NCI-H146 (cell line): ENCODE results near the gene RFLNA.

Source experiments
- DNase-seq: peaks from one replicate; lab custom pipeline; 2025; lab: John Stamatoyannopoulos, UW

Gene RFLNA

DNA sequence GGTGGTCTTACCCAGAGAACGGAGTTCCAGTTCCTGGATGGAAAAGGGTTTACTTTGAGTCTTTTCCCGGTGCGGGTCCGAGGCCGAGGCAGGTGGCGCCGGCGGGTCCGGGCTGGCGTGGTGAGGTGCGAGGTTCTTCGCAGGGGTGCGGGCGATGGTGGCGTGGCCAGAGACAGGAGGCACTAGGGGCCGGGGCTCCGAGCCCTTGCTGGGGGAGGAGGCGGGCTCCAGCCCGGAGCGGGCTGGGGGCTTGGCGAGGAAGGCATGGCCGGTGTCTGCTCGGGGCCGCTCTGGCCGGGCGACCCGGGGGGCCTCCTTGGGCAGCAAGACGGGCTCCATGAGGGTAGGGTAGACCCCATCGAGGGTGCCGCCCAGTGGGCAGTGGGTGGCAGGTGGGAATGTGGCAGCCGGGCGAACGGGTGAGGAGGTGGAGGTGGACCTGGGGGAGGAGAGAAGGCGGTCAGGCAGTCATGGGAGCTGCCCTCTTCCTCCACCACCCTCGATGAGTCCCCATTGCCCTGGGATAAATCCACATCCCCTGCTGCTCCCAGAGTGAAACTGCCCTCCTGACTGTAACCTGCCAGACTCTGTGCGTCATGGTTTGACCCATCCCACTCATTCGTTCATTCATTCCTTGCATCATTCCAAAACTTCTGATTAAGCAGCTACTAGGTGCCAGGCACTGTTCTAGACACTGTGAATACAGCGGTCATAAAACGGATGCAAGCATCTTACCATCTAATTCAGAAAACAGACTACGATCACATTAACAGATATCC is 42.0 kb downstream of the RFLNA start:
- DNase-seq, result no peak

DNA sequence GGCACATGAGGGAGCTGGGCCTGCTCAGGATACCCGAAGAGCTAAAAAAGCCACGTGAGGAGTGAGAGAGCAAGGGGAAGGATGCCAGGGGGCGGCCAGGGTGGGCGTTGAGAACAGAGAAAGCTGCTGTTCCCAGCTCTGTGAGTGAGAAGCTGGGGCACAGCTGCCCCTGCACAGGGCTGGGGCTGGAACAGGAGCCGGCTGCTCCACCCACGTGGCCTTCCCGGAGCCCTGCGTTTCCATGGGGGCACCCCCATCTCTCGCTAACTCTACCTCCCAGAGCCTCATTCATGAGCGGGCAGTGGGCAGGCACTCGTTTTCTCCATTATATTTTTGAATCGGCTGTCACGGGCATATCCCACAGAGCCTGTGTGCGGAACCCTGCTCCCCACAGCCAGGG is 42.7 kb downstream of the RFLNA start:
- no peak for DNase-seq

DNA sequence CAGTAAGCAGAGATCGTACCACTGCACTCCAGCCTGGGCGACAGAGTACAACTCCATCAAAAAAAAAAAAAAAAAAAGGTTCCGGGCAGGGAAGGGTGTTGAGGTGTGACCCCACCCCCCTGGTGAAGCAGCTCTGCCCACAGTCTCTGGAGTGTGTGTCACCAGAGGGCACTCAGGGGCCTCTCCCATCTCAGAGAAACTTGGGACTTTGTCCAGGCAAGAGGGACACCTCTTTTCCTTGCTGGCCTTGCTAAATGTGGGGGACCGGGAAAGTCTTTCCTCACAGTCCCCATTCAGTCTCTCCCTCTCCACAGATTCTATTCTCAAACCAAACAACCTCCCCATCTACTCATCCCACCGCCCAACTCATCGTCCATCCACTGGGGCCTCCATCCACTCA is 43.6 kb downstream of the RFLNA start:
- DNase-seq, result no peak

DNA sequence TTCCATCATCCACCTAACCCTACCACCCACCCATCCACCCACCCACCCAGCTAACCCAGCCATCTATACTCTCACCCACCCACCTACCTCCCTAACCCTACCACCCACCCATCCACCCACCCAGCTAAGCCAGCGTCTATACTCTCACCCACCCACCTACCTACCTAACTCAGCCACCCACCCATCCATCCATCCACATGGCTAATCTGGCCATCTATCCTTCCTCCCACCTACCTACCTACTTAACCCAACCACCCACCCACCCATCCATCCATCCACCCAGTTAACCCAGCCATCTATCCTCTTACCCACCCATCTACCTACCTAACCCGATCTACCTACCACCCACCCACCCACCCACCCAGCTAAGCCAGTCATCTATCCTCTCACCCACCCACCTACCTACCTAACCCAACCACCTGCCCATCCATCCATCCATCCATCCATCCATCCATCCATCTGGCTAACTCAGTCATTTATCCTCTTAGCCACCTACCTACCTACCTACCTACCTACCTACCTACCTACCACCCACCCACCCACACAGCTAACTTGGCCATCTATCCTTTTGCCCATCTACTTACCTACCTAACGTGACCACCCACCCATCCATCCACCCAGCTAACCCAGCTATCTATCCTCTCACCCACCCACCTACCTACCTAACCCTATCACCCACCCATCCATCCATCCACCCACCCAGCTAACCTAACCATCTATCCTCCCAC is 44.1 kb downstream of the RFLNA start:
- DNase-seq, result no peak

DNA sequence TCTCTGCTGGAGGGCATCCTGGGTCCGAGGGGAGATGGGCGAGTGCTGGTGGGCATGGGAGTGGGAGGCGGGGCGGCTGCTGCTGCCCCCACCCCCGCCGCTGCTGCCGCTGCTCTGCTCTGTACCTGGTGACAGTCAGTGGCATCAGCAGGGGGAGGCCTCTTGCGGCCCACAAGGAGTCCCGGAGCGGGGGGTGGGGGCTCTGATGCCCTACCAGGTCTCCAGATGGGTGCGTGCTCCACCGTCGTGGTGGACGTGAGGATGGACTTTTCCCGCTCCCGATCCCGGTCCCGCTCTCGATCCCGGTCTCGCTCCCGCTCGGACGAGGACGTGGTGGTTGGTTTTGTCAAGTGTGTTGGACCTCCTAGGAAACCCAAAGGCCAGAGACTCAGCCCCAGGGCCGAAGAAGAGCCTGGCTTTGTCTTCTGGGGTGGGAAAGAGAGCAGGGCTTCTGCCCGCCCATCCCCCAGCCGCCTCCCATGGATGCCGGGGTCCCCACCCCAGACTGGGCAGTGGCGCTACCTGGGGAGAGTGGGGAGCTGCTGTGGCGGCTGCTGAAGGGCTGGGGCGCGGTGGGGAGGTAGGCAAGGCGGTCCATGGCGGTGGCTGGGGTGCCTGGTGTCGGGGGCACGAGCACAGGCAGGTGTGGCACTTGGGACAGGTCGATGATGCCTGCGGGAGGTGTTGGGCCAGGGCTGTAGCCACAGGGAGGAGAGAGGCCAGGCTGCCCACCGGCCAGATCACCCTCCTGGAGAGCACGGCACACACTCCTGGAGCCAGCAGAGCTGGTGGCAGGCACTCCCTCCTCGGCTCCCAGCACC is 45.4 kb downstream of the RFLNA start:
- no peak for DNase-seq

DNA sequence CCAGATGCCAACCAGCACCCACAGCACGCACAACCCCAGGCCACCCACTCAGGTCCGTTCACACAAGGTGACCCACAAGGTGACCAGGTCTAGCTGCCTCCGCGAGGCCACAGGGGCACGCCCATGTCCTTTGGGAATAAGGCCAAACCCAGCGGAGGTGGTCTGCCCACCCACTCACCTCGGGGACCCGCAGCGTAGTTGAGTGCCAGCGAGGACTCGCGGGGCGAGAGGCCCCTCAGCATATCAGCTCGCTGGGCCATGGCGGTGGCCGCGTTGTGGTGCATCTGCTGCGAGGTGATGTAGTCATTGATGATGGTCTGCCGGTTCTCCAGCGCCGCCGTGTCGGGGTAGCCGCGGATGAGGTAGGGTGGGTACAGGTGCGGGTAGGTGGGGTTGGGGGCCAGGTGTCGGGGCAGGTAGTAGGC is 46.8 kb downstream of the RFLNA start:
- DNase-seq, result no peak

DNA sequence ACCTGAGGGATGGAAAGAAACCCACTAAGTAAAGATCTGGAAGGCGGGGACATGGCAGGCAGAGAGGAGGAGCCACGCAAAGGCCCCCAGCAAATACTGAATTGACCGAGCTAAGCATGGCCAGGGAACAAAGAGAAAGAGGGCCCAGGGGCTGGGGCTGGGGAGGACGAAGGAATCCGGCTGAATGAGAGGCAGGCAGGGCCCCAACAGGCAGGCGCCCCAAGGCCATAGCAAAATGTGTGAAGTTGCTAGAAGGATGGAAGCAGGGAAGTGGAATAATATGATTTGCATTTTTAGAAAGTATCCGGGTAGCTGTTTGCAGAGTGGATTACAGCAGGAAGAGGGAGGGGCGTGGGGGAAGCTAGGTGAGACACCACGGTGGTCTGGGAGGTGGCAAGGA is 49.1 kb downstream of the RFLNA start:
- DNase-seq, result no peak

DNA sequence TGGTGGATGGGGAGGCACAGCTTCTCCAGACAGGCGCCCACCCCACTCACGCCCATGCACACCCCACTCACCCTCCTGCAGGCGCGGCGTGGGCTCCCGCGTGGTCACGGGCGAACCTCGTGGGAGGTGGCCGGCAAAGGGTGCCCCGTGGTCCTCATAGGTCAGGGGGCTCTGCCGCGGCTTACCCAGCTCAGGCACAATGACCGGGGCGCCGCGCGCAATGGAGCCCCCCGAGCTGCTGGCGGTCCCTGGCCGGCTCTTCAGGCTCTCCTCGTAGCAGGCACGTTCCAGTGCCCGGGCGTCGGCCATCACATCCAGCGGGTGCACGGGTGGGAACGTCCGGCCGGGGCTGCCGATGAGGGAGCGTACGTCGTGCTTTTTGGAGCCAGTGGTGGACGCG is 49.6 kb downstream of the RFLNA start:
- DNase-seq, result no peak

DNA sequence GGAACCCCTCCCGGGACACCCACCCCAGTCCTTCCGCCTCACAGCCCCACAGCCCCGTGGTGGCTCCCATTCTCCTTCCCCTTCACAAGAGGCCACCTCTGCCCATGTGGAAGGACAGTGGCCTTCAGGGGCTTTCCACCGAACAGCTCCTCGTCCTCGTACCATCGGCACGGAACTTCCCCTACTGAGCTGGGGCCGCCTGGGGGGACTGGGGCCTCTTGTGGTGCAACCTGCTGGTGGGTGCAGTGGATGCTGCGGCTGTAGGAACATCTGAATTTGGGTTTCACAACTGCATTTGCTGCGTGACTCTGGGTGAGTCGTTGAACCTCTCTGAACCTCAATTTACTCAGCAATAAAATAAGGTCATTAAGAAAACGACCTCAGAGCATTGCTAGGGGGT is 50.9 kb downstream of the RFLNA start:
- no peak for DNase-seq

DNA sequence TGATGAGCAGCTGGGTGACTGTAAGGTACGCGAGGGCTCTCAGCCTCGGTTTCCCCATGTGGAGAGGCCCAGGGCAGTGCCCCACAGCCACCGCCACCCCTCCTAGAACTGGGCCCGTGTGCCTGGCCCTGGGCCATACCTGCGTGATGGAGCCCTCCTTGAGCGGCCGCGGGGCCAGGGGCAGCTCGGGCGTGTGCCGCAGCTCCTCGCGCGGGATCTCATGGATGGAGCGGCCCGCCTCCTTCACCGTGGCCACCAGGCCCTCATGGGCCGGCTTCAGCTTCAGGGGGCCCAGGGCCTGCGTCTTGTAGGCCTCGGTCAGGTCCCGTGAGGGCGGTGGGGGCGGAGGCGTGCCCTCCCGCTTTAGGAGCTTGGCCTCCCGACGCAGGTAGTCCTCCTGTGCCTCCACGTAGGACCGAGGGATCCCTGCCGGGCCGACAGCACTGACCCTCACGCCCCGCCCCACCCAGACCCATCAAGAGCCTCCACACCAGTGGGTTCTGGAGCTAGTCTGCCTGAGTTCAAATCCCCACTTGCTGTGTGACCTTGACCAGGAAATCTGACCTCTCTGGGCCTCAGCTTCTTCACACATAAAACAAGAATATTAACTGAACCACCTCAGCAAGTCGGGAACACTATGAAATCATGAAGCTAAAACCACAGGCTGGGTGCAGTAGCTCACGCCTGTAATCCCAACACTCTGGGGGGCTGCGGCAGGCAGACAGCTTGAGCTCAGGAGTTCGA is 51.7 kb downstream of the RFLNA start:
- no peak for DNase-seq

DNA sequence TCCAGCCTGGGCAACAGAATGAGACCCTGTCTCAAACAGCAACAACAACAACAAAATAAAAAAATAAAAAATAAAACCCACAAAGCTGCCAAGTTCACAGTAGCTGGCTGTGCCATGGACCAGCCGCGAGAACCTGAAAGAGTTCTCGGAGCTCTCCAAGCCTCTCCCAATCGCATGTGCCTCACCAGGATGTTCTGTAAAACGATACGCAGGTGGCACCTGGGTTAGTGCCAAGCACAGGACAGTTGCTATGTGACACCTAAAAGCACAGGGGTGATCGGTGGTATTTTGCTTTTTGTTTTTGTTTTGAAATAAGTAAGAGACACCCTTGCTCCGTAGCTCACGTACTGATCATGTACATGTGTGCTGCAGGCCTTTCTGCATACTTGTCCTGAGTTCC is 52.4 kb downstream of the RFLNA start:
- DNase-seq, result no peak

DNA sequence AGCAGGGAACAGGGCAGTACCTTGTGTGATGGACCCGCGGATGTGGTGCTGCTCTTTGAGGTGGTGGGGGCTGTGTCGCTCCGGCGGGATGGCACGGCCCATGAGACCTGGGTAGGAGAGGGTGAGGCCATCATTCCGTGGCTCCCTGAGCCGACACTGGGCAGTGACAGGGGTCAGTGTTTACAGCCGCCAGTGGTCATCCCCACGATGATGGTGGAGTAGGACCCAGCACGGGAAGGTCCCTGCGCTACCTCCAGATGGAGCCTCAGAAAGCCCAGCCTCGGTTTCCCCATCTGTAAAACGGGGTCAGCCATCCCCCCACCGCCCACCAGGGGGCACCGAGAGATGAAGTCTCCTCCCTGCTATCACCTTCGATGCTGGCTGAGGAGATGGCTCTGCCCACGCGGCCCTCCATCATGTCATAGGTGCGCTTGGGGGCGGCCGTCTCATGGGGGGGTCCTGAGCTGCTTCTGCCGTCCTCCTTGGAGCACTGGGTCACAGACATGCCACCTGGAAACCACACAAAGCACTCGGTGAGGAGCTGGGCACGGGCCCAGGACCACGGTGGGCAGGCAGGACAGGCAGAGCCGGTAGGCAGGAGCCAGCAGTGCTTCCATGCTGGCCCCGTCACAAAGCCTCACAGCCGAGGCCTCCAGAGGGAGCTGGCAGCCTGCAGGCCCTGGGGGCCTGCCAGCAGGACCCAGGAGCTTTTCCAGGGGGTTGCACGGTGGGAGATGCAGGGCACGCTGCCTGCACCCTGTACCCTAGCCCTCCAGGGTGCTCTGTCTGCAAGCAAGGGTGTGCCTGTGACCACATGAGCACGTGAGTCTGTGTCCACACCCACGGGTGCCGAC is 53.1 kb downstream of the RFLNA start:
- no peak for DNase-seq

DNA sequence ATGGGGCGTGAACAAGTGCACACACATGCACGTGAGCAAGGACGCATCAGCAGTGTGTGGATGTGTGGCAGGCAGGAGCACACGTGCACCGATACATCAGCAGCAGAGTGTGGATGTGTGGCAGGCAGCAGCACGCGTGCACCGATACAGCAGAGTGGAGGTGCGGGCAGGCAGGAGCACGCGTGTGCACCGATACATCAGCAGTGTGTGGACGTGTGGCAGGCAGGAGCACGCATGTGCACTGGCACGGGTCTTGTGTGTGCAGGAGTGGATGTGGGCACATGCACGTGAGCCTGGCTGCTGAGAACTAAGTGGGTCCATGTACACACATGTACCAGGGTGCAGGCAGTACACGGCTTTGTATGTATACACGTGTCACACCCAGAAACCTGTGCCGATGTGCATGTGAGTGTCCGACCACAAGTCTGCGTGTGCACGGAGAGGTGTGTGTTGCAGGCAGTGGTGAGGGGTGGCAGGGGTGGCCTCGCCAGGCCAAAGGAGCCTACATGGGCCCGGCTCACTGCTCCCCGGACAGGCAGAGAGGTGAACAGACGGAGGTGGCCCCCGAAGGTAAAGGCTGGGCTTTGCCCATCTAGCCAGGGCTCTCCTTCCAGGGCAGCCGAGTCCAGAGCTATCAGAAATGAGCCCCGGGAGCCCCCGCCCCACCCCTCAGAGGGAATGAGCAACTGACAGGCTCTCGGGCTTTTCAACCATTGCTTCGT is 53.9 kb downstream of the RFLNA start:
- DNase-seq, result no peak

DNA sequence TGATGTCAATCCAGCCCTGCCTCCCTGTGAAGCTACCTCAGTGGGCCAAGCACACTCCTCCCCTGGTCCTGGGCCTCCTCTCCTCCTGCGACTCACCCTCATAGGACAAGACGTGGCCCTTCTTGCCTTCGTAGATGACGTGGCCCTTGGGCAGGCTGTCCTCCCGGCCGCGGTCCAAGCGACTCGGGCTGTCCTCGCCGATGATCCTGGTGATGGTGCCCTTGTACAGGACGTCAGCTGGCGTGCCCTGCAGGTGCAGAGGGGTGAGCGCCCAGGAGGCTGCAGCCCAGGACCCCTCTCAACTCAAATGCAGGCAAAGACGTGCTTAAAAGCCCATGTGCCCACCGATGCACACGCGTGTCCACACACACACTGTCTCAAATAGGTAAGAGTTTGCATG is 55.6 kb downstream of the RFLNA start:
- no peak for DNase-seq

DNA sequence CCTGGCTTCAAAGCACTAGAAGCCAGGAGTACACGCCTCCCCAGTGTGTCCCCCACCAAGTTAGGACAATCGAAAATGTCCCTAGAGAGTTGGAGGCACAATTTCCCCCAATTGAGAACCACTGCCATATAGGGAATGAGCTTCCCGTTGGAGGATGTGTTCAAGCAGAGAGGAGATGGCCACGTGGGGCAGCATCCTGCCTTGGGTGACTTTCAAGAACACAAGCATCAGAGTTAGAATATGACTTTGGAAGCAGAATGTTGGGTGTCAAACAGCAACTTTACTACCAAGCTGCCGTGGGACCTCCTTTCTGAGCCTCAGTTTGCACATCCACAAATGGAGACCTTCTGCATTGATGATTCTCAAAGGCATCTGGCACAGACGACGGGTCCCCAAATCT is 56.5 kb downstream of the RFLNA start:
- DNase-seq, result no peak

DNA sequence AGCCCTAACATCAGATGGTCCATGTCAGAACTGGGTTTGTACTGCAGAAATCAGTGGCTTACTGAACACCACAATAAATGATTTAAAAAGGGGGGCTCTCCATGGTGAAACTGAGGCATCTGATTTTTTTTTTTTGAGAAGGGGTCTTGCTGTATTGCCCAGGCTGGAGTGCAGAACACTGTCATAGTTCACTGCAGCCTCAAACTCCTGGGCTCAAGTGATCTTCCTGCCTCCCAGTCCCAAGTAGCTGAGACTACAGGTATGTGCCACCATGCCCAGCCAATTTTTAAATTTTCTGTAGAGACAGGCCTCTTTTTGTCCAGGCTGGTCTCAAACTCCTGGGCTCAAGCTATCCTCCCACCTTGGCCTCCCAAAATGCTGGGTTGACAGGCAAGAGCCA is 57.4 kb downstream of the RFLNA start:
- DNase-seq, result no peak

DNA sequence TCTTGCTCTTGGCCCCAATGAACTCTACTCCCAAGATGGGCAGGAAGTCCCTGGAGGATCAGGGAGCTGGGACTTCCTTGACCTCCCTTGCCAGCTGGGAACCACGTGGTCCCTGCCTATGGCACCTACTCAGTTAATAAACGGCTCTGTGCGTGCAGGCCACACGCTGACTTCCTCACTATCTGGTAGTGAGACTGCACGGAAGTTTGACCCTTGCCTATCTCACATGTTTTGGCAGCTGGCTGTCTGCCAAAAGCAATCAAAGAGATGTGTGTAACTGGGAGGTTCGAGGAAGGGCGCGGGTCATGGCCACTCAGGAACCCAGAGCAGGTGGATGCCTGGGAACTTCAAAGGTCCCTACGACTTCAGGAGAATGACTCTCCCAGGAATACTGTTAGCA is 57.9 kb downstream of the RFLNA start:
- peak; percentile 71 for DNase-seq

DNA sequence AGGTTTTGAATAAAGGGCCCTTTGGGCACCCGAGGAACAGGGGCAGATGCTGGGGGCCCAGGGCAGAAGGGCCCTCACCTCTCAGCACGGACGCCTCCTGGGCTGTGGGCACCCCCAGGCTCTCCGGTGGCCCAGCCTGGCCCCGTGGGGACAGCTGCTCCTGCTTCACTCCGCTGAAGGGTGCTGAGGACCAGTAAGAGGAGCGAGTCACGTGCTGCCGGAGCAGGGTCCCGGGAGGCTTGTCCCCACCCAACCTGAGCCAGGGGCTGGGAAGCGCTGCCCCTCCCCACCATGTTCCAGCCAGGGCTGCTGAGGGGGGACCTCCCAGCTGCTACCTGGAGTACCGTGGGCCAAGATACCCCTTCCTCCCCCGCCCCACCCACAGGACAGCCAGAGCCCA is 59.5 kb downstream of the RFLNA start:
- DNase-seq, result no peak

DNA sequence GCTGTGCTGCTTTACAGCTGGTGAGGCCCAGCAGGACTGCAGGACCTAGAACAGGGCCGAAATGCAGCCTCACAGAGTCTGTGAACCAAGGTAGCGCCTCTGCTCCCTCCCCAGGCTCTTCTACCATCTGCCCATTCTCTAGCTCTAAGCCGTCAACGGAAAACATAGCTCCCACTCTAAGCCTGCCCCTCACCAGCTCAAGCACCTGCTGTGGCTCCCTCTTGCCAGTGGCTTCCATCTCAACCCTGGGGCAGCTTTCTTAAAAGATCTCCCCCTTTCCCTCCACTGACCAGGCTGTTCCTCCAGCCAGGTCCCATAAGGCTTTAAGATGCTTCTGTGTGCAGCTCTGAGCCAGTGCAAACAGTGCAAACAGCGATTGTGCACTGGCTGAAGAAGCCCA is 61.3 kb downstream of the RFLNA start:
- no peak for DNase-seq

DNA sequence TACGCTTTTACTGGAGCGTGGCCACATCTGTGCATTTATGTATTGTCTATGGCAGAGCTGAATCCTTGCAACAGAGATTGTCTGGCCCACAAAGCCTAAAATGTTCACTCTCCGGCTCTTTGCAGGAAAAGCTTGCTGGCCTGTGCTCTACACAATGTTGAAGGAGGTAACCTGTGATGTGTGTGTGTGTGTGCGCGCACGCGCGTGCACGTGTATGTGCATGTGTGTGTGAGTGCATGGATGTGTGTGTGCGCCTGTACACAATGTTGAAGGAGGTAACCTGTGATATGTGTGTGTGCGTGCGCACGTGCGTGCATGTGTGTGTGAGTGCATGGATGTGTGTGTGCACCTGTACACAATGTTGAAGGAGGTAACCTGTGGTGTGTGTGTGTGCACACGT is 62.7 kb downstream of the RFLNA start:
- DNase-seq, result no peak

DNA sequence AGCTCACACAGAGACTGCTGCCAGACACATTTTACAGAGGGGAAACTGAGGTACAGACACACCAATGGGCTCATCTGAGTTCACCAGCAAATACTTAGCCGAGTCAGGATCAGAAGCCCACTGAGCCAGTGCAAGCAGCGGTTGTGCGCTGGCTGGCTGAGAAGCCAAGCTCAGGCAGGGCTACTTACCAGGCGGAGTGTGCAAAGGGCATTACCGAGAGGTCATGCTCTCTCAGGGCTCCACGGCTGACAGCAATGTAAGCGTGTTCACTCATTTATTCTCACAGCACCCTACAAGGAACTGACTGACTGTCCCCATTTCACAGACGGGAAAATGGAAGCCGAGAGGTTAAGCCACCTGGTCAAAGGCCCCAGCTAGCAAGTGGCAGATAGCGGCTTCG is 63.7 kb downstream of the RFLNA start:
- DNase-seq, result no peak
